GM18517 (cell line): ENCODE data around the gene GLB1L3.
"Not testable (repeated sequence)": the region's sequence is repeated elsewhere in the genome, so short reads cannot be mapped to it uniquely, and the experiment has no call there.

ENCODE experiments used
- ATAC-seq: cut with Tn5 transposase; IDR thresholded peaks from one replicate; pipeline ENCODE4 v1.9.1; 2021; ENCODE audit warnings: mild to moderate bottlenecking, moderate library complexity; ENCODE audit not compliant: unreplicated experiment

Gene GLB1L3

DNA sequence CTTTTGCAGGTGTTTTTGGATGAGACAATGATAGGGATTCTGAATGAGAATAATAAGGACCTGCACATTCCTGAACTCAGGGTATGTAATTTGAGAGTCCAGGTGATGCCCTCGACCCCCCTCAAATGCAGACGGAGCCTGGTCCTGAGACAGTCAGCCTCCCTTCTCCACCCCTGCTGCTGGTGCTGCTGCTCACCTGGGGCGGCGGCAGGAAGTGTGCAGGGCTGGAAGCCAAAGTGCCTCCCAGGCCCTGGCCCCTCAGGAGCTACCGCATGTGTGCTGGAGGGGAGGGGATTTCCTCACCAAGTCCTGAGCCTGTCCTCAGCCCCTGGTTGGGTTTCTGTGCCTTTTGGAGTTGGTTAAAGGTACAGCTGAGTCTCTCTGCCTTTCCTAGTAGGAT lies 36.6 kb downstream of the GLB1L3 start:
- ATAC-seq, result no peak

DNA sequence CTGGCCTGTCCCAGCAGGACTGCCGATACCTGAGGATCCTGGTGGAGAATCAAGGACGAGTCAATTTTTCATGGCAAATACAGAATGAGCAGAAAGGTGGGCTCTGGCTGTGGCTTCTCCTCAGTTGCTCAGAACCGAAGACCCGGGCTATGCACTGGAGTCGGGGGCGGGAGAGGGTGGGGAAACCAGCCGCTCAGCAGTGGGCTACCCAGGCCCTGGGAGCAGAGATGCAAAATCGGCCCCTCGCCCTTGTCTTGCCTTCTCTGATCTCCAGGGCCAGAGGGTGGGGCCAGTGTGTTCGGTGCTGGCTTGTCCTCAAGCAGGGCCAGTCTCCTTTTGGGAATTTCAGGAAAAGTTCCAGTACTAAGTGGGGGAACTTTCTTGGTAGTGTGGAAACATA lies 37.2 kb downstream of the GLB1L3 start:
- ATAC-seq, result no peak

DNA sequence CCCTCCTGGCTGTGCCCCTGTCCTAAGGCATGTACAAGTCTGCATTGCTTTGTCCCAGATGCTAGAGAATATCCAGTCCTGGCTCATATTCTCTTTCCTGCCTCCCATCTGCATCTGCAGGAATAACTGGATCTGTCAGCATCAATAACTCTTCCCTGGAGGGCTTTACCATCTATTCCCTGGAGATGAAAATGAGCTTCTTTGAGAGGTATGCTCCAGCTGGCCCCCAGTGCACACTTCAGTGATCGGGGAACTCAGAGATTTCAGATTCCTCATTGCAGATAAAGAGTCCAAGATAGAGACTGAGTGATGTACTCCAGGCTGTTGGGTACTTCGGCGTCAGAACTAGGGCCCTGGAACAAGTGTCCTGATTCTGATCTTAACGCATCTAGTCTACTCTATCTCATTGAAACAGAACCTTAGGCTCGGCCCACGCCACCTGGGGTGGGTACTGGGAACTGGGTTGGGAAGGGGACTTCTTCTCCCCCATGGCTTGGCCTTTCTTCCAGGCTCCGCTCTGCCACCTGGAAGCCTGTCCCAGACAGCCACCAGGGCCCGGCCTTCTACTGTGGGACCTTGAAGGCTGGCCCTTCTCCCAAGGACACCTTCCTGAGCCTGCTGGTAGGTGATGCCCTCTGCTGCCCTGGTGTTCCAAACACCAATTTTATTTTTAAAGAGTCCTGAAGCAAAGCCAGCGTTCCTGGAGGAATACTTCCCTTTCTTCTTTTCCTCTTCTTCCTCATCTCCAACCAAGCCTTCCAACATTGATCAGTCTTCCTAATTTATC lies 37.8 kb downstream of the GLB1L3 start:
- ATAC-seq, result no peak

DNA sequence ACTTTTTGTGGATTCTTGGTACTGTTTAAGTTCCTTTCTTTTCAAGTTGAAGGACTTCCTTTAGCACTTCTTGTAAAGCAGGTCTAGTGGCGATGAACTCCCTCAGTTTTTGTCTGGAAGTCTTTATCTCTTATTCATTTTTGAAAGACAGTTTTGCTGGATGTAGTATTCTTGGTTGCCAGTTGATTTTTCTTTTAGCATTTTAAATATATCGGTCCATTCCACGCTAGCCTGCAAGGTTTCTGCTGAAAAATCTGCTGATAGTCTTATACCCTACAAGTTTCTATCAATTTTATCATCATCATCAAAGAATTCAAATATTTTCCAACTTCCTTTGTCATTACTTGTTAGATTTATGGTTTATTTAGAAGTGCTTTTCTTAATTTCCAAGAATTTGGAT lies 40.9 kb downstream of the GLB1L3 start:
- no peak for ATAC-seq

DNA sequence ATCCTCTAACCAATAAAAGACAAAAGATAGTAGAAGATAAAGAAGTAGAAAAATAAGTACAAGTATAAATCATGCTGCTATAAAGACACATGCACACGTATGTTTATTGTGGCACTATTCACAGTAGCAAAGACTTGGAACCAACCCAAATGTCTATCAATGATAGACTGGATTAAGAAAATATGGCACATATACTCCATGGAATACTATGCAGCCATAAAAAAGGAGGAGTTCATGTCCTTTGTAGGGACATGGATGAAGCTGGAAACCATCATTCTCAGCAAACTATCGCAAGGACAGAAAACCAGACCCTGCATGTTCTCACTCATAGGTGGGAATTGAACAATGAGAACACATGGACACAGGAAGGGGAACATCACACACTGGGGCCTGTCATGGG lies 45.2 kb downstream of the GLB1L3 start:
- not testable (repeated sequence) for ATAC-seq

DNA sequence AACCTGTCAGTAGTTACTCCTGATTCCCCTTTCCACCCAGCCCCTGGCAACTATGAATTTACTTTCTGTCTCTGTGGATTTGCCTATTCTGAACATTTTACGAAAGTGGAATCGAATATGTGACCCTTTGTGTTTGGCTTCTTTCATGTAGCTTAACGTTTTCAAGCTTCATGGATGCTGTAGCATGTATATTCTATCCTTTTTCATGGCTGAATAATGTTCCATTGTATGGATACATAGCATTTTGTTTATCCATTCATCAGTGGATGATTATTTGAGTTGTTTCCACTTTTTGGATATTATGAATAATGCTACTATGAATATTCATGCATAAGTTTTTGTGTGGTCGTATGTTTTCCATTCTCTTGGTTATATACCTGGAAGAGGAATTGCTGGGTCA lies 46.4 kb downstream of the GLB1L3 start:
- ATAC-seq, result no peak

DNA sequence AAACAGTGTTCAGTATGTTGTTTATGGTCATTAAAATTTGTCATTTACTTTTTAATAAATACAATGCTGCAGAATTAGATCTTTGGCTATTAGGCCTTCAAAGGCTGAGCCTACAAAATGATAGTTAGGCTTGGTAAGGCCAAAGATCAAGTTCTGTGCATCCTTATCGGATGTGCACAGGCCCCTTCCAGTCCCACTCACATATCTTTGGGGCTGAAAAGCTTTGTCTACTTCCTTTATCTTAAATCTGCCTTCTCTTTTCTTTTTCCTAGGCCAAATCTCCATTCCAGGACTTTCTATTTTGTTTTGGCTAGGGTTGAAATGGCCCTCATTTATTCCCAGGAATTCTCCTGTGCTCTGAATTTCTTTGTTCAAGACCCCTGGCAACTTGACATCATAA lies 52.3 kb downstream of the GLB1L3 start:
- ATAC-seq, result no peak

DNA sequence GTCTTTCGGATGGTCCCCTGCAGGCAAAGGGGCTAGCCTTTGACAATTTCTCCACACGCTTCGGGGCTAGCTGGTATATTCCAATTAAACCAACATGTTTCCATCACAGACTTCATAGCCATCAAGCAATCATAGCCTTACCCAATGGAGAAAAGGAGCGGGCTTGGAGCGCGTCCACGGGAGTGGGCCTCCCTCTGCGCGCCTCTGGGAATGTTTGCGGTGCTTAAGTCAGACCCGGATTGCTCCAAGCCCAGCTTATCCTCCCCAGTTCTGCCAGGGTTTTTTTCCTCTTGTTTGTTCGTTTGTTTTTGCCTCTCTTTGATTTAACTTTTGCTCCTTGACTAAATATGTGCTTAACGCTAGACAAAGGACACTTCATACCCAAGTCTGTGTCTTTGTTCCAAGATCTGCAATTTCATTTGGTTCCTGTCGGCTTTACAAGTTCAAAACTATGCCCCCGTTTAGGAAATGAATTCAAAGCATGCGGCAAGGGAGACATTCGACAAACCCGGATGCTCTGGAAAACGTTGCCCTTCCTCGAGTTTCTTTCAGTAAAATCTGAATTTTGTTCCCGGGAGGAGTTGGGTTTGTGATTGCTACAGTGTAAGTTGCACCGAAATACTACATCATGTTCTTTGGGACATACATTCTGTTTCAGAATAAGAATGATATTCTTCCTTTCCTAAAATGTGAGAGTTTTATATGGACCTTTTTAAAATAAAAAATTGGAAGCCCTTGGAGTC lies 54.6 kb downstream of the GLB1L3 start:
- no peak for ATAC-seq

DNA sequence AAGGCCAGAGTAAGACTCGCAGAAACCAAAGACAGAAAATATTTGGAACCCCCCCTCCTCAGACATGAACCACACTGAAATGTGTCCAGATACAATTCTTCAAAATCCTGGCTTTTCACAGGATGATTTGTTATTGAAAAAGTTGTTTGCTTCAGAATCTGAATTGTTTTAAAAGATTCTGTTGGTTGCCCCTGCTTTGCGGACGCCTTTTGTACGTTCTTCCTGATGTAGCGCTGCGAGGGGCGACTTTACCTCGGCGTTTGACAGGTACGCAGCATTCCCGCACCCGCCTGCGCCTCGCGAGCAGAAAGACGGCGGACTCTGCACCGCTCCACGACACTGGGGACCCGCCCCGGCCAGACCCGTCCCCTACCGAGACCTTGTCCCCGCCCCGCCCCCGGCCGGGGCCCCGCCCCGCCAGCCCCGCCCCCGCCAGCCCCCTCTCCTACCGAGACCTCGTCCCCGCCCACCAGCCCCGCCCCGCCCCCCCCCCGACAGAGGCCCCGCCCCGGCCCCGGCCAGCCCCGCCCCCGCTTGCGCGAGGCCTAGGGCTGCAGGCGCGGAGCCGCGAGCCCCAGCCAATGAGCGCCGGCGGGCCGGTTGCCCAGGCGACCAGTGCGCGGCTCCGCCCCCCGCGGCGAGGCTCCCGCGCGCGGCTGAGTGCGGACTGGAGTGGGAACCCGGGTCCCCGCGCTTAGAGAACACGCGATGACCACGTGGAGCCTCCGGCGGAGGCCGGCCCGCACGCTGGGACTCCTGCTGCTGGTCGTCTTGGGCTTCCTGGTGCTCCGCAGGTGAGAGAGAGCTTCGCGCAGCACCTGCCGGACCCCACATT lies 55.4 kb downstream of the GLB1L3 start, which contains the start of gene GLB1L2:
TSS of gene GLB1L2 (plus strand) at position 635 of the 835 bp plus-strand sequence. CDS start at position 709, 74 bp downstream.
- no peak for ATAC-seq

DNA sequence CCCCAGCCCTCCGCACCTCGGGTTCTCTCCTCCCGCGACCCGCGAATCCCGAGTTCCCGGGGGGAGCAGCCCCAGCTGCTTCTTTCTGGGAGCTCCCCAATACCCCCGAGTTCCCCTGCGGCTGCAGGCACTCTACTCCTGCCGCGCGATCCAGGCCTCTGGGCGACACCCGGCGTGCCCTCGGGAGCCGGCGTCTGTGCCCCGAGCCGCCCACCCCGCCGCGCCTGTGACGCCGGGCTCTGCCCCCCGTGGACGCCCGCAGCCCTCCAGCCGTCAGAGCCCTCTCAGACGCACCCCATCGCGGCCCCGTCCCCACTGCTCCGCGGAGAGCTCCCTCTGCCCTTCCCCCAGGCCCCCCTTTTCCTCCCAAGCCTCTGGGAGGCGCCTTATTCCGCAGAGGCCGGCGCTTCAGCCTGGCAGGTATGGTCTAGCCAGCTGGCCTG lies 56.0 kb downstream of the GLB1L3 start:
- ATAC-seq, result no peak

DNA sequence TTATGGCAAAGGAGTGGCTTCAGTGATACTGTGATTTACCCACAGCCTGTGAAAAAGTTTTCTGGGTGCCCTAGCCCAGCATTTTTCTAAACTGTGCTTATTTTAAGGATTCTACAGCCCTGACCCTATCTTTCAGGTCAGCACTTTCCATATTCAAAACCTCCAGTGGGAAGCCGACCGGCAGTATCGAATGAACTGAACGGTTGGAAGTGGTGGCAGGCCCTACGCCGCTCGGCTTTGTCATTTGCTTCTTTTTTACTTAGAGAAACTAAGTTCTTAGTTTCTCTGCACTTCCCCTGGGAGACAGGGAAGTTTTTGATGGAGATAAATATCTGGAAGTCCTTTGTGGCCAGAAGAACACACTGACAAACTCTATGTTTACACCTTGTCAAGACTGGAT lies 56.6 kb downstream of the GLB1L3 start:
- no peak for ATAC-seq

DNA sequence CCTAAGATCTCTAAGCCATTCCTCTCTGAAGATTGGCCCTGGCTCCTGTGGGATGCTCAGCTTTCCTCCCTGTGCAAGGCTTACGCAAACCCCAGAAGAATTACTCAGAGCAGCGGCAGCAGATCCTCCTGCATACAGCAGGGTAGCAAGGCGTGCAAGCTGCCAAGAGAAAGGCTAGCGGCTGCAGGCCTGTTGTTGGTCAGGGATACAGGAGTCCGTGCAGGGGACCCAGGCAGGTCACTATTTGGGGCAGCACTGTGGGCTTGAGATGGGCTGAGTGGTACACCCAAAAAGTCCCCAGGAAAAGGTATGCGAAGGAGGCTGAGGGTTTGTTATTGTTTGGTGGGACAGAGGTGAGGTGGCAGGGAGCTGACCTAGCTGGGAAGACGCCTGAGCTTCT lies 57.1 kb downstream of the GLB1L3 start:
- ATAC-seq, result no peak

DNA sequence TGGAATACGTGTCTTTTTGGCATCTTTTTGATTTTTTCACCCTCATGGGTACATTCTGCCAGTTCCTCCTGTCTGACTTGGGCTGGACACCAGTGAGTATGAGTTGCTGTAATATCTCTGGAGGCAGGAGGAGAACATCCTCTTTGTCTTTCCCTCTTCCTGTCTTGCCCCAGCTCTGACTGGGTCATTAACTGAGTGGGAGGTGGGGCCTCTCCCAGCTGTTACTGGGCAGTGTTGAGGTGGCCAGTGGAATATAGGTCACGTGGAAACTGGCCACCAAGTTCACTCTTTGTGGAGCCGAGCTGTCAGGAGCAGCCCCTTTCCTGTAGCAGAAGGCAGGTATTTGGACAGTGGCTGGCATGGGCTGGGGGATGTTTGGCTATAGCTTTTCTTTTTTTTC lies 57.8 kb downstream of the GLB1L3 start:
- ATAC-seq, result no peak

DNA sequence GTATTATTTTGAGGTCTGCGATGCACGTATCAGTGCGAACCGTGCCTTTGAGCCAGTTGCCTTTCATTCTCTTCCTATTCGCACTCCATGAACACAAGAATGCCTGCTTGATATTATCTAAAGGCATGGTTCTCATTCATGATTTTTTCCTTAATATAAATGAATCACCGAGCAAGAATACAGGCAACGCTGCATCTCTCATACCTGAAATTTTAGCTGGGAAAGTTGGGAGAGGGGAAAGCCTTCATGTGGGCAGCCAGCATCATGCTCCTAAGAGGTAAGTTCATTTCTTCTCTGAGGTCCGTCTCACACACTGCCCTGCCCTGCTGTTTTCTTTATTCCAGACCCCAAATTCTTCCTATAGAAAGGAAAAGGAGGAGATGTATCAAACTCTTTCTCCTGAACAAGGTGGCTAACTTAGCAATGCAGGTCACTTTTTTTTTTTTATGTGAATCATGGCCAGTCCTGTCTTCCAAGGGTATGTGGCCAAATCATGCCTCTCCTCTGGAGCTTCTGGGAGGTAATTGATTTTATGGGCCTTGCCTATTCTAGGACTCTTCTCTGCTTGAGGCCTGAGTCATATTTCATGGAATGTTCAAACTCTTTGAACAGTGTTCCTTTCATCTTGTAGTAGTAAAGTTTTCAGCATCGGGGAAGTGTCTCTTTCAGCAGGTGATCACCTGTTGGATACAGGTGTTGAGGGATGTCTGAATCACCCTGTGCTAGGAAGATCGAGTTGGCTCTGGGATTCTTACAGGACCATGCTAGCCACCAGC lies 58.8 kb downstream of the GLB1L3 start:
- ATAC-seq, result no peak

DNA sequence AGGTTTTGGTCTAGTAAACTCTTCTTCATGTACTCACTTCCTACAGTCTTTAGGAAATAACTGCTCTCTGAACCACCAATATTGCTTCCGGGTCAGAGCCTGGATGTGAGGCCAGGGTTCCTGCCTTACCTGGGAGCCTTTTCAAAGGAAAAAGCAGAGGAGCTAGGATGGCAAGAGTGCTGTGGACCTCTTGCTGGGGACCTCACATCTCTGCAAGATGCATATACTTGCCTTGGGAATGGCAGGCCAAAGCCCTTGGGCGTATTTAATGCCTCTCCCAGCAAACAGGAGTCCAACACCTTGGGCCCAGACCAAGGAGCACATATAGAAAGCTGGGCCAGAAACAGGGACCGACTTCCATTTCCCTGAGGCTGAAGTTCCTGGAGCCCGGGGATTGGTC lies 60.9 kb downstream of the GLB1L3 start:
- ATAC-seq, result no peak

DNA sequence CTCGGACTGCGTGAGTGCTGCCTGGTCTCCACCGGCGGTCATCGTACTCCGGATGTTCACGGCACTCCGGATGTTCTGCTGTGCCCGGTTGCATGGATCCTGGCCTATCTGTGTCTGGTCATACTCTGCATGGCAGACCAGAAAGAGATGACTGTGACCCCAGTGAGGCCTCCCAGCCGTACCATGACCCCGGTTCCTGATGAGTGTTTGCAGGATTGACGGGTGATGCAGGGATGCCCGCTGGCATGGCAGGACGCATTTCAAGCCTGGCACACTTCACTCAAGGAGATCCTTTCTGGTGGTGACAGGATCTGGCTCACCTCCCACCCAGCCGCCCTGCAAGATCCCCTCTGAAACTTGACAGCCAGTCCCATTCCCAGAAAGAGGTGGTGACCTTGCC lies 61.9 kb downstream of the GLB1L3 start:
- no peak for ATAC-seq

DNA sequence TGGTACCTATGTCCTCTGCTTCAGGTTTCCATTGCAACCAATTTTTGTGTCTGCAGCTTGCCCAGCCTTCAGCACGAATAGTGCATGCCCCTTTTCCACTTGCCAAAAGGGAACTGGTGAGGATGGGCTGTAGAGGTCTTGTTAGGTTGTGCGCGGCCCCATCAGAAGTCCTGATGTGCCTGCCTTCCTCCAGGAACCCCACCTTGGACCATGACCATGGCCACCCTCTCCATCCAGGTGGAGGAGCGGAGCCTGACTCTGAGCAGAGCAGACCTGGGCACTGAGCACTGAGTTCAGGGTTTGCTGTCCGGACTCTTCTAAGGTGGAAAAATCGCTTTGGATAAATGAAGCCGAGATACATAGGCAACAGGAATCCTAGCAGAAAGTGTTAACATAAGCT lies 62.5 kb downstream of the GLB1L3 start:
- ATAC-seq, result no peak

DNA sequence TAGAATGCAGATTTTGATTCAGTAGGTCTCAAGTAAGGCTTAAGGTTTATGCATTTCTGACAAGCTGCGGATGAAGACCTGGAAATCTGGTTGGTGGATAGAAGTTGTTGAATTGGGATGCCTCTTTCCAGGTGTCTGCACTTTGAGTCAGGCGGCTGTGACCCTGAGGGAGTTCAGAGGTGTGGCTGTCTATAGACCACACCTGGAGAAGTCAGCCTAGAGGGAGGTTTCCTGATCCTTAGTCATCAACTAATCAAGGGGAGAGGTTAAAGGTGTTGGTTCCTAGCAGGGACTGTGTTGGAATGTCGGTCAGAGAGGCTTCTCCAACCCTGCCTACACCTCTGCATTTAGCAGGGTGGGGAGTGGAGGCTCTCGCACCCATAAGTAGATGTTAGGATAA lies 63.6 kb downstream of the GLB1L3 start:
- ATAC-seq, result no peak

DNA sequence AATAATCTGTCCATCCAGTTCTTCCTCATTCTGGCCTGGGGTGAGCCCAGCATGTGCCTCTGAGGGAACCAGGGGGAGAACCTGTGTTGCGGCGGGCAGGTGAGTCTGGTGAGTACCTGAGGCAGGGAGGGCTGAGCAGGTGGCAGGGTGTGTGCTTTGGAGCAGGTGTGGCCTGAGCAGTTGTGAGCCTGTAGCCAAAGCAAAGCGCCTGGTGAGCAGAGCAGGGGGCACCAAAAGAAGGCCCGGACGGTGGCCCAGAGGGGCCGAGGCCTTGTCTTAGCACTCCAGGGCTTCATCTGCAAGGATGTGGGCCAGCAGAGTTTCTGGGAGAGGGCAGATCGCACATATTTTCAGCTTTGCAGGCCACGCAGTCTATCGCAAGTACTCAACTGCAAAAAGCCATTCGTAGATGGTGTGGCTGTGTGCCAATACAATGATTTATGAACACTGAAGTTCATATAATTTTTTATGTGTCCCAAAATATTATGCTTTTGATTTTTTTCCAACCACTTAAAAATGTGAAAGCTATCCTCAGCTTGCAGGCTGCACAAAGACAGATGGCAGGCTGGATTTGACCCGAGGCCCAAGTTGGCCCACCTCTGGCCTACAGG lies 64.3 kb downstream of the GLB1L3 start:
- ATAC-seq, result no peak
